ENCODE results near the gene CGREF1. TPM values are rescaled to one million over a fixed set of nuclear protein-coding genes. Genes with fewer than 3 reads are reported as not detected.

Gene CGREF1
- total and polyA plus RNA-seq, 11 donors = 0.24 to 2.7 (median 0.92) TPM; not detected in 1

DNA sequence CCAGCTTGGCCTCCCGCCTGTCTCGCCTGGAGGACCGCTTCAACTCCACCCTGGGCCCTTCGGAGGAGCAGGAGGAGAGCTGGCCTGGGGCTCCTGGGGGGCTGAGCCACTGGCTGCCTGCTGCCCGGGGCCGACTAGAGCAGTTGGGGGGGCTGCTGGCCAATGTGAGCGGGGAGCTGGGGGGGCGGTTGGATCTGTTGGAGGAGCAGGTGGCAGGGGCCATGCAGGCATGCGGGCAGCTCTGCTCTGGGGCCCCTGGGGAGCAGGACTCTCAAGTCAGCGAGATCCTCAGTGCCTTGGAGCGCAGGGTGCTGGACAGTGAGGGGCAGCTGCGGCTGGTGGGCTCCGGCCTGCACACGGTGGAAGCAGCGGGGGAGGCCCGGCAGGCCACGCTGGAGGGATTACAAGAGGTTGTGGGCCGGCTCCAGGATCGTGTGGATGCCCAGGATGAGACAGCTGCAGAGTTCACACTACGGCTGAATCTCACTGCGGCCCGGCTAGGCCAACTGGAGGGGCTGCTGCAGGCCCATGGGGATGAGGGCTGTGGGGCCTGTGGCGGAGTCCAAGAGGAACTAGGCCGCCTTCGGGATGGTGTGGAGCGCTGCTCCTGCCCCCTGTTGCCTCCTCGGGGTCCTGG is 36.0 kb downstream of the CGREF1 start:
- intact Hi-C loops (cut with DNase I) = loop anchor here in 6 of 10 donors (5.0 to 10.0 kb wide), 3 partner anchors 48 to 121 kb away; partner anchors contain the start of gene TMEM214 (in 6 of the 6)
- no peaks in the 10 kb centered on the region for H3K27me3 ChIP-seq
- peak in 1 of 5 donors; percentile 64 for DNase-seq
- H3K27ac ChIP-seq = peak overlapping the region in 1 of 12 donors; percentile 97
- no peak overlapping the region for H3K4me3 ChIP-seq
- TF ChIP-seq POLR2A (IDR thresholded peaks at IDR 0.05) = no peak
- no peak for TF ChIP-seq CTCF (IDR thresholded peaks at IDR 0.05)
- 87 to 91% (median 88%) methylated on average over 13 to 27 of the region's 27 CpGs for WGBS, 4 donors
- peaks cover 0 to 3% (median 0%) of the 10 kb centered on the region in 9 donors for H3K36me3 ChIP-seq
- peaks cover 4 to 58% (median 35%) of the 10 kb centered on the region in 12 donors for H3K4me1 ChIP-seq
- no peaks in the 10 kb centered on the region for H3K9me3 ChIP-seq
- ATAC-seq = no peak

DNA sequence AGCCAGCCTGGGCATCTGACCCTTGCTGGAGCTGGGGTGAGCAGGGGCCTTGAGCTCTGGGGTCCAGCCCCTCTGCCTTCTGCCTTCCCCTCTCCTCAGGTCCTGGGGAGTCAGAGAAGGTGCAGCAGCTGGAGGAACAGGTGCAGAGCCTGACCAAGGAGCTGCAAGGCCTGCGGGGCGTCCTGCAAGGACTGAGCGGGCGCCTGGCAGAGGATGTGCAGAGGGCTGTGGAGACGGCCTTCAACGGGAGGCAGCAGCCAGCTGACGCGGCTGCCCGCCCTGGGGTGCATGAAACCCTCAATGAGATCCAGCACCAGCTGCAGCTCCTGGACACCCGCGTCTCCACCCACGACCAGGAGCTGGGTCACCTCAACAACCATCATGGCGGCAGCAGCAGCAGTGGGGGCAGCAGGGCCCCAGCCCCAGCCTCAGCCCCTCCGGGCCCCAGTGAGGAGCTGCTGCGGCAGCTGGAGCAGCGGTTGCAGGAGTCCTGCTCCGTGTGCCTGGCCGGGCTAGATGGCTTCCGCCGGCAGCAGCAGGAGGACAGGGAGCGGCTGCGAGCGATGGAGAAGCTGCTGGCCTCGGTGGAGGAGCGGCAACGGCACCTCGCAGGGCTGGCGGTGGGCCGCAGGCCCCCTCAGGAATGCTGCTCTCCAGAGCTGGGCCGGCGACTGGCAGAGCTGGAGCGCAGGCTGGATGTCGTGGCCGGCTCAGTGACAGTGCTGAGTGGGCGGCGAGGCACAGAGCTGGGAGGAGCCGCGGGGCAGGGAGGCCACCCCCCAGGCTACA is 36.8 kb downstream of the CGREF1 start:
- TF ChIP-seq CTCF (IDR thresholded peaks at IDR 0.05) (no peak), POLR2A (IDR thresholded peaks at IDR 0.05) (no peak)
- DNase-seq (peak in 1 of 5 donors; percentile 61), ATAC-seq (no peak)
- no peak overlapping the region for H3K4me3 ChIP-seq
- intact Hi-C loops (cut with DNase I) = loop anchor here in 7 of 10 donors (2.0 to 10.0 kb wide), 4 partner anchors 31 to 120 kb away; partner anchors contain the start of genes TMEM214 (in 6 of the 7) and AGBL5 (in 2 of the 7)
- H3K4me1 ChIP-seq = peaks cover 3 to 60% (median 34%) of the 10 kb centered on the region in 12 donors
- peak overlapping the region in 11 of 12 donors; percentile 58 to 97 (median 81) for H3K27ac ChIP-seq
- H3K27me3 ChIP-seq = no peaks in the 10 kb centered on the region
- 83 to 90% (median 89%) methylated on average over 19 to 38 of the region's 38 CpGs for whole genome bisulfite sequencing, 4 donors
- no peaks in the 10 kb centered on the region for H3K9me3 ChIP-seq
- peaks cover 0 to 3% (median 0%) of the 10 kb centered on the region in 9 donors for H3K36me3 ChIP-seq

DNA sequence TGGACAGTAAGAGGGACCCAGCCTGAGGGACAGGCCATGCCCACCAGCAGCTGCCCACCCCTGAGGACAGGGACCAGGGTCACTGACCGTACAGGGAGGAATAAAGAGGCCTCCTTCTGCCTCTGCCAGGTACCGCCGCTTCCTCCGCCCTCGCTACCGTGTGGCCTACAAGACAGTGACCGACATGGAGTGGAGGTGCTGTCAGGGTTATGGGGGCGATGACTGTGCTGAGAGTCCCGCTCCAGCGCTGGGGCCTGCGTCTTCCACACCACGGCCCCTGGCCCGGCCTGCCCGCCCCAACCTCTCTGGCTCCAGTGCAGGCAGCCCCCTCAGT is 38.4 kb downstream of the CGREF1 start:
- Histone ChIP-seq H3K27ac (peak overlapping the region in 11 of 12 donors; percentile 29 to 97 (median 87)), H3K27me3 (no peaks in the 10 kb centered on the region), H3K4me1 (peaks cover 0 to 65% (median 29%) of the 10 kb centered on the region in 12 donors), H3K36me3 (peaks cover 0 to 3% (median 0%) of the 10 kb centered on the region in 9 donors), H3K4me3 (peak overlapping the region in 10 of 12 donors; percentile 43 to 74 (median 56)), H3K9me3 (no peaks in the 10 kb centered on the region)
- no peak for TF ChIP-seq POLR2A (IDR thresholded peaks at IDR 0.05)
- no peak for TF ChIP-seq CTCF (IDR thresholded peaks at IDR 0.05)
- WGBS, 4 donors = 70 to 86% (median 84%) methylated on average over 12 to 14 of the region's 14 CpGs
- intact Hi-C loops (cut with DNase I) = loop anchor here in 7 of 10 donors (2.0 to 10.0 kb wide), 4 partner anchors 30 to 118 kb away; partner anchors contain the start of genes TMEM214 (in 6 of the 7) and AGBL5 (in 2 of the 7)
- ATAC-seq (no peak), DNase-seq (peak in 1 of 5 donors; percentile 60)

GRCh38 chr2:27080140-27080469 is 38.8 kb downstream of the CGREF1 start:
- Histone ChIP-seq H3K27ac (peak overlapping the region in 11 of 12 donors; percentile 61 to 97 (median 87)), H3K27me3 (no peaks in the 10 kb centered on the region), H3K36me3 (peaks cover 0 to 3% (median 0%) of the 10 kb centered on the region in 9 donors), H3K4me1 (peaks cover 0 to 65% (median 27%) of the 10 kb centered on the region in 12 donors), H3K9me3 (no peaks in the 10 kb centered on the region), H3K4me3 (peak overlapping the region in 11 of 12 donors; percentile 43 to 74 (median 55))
- ATAC-seq (no peak), DNase-seq (no peak)
- TF ChIP-seq POLR2A (IDR thresholded peaks at IDR 0.05) = no peak
- TF ChIP-seq CTCF (IDR thresholded peaks at IDR 0.05) = no peak
- intact Hi-C loops (cut with DNase I) = loop anchor here in 7 of 10 donors (2.0 to 10.0 kb wide), 4 partner anchors 29 to 118 kb away; partner anchors contain the start of genes TMEM214 (in 6 of the 7) and AGBL5 (in 2 of the 7)
- WGBS, 4 donors = 78 to 88% (median 83%) methylated on average over 7 of the region's 7 CpGs

All from heart left ventricle (tissue), 16 donors.